ENCODE measurements around the gene TBCD.

TBCD gene

DNA sequence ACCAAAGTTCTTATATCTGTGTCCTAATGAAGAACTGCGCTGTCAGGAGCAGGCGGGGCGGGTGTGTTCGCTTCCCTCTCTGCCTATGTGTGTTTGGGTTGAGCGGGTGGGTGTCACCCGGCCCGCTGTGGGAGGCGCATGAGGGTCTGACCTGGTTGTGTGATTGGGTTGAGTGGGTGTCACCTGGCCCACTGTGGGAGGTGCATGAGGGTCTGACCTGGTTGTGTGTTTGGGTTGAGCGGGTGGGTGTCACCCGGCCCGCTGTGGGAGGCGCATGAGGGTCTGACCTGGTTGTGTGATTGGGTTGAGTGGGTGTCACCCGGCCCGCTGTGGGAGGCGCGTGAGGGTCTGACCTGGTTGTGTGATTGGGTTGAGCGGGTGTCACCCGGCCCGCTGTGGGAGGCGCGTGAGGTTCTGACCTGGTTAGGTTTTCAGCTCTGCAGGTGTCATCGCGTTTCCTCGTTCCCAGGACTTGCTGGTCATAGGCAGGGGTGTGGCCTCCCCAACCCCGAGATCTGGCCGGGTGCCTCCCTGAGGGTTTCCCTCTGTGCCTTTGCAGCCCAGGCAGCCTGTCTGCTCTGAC is 157.5 kb downstream of the TBCD start:
- DNase-seq = peak in 1 of 2 experiments; percentile 14

DNA sequence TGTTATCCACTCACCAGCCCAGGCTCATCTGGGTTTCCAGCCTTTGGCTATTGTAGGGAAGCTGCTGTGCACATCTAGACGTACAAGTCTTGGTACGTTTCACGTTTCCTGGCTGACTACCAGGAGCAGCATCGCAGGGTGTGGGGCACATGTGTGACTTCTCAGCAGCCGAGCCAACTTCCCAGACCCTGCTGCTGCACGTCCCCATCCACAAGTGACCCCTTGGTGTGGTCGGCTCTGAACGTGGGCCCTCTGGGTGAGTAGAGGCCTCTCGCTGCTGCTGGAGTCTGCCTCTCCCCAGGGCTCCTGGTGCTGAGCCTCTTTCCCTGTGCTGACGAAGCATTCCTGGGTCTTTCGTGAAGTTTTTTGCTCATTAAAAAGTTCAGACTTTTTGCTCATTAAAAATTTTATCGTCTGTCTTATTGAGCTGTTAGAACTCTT is 158.2 kb downstream of the TBCD start:
- DNase-seq = no peak

DNA sequence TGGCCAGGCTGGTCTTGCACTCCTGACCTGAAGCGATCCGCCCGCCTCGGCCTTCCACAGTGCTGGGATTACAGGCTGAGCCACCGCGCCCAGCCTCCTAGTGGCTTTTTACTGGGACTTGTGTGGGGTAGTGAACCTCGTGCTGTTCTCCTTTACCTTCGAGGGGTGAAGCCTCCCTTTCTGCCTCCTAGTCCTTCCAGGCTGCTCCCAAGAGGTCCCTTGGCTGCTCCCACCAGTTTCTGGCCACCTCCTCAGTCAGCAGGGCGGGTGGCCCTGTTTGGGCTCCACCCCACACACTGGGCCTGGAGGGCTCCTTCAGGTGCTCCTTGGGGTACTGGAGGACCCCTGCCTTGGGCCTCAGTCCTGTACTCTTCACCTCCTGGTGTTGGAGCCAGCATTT is 158.9 kb downstream of the TBCD start:
- DNase-seq = no peak

DNA sequence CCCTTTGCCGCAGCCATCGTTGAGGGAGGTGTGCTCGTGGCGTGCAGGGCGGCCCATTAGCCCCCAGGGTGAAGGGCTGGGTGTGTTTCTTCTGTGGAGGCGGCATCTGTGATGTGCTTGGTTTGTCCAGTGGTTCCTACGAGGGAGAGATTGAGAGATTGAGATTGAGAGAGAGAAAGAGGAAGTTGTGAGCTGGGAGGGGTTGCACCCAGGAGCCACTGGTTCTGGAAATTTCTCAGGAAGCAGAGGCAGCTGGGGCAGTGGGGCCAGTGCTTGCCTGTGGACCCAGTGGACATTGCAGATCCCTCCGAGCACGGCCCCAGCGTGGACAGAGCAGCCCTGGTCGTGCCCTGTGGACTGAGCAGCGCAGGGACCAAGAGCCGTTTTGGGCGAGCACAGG is 160.0 kb downstream of the TBCD start:
- no peak for DNase-seq

DNA sequence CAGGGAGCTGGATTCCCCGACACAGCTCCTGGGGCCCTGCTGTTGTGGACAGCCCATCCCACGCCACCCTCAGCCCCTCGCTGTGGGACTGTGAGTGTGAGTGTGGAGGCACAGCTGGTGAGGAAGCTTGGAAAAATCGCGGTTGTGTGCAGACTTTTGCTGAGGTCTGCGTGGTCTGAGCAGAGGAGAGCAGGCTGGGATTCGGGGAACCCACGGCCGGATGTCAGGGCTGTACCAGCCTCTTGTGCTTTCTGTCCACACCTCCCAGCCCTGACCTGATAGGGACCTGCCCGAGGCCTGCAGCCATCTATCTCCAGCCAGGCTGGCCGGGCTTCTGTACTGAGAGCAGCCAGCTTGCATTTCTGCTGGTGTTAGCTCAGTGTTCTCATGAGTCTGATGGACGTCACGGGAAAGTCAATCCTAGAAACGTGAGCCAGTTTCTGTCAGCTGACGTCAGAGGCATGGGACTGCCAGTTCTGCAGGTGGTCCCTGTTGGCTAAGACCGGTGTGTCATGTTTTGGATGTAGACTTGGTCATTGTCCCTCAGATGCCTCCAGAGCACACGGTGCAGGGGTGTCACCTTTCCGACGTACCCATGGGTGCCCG is 160.7 kb downstream of the TBCD start:
- no peak for DNase-seq

DNA sequence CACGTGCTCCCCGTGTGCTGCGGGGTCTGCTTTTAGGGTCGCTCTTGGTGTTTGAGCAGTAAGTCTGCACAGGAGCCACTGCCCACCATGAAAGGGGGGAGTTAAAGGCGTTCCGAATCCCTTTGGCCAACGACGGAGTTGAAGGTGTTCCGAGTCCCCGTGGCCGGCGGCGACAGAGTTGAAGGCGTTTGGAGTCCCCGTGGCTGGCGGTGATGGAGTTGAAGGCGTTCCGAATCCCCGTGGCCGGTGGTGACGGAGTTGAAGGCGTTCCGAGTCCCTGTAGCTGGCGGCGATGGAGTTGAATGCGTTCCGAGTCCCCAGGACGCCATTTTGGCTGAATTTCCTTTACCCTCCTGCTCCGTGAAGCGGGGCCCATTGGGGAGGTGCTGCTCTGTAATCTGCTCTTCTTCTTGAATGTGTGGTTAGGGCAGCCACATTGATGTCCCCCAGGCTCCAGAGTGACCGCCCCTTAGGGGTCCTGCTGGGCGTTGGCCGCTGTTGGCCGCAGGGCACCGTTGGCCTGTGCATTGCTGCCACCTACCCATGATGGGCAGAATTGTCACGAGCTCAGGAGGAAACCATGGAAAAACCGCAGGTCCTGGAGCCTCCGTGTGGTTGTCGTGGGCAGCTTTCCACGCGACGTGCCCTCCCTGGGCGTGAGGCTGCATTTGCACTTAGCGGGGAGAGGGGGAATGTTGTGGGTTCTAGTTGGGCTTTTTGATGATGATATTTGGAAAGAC is 161.6 kb downstream of the TBCD start:
- no peak for DNase-seq

GRCh38 chr17:82914375-82914774 is 162.5 kb downstream of the TBCD start:
- DNase-seq = no peak

GRCh38 chr17:82915010-82915756 is 163.3 kb downstream of the TBCD start:
- no peak for DNase-seq

- no peak for DNase-seq
These were observed 163.8 kb downstream of the TBCD start for GRCh38 chr17:82915757-82916027.

GRCh38 chr17:82917699-82918345 is 166.0 kb downstream of the TBCD start:
- DNase-seq = peak in 1 of 2 experiments; percentile 26

- DNase-seq = no peak
These were observed 166.6 kb downstream of the TBCD start for GRCh38 chr17:82918508-82918907.

DNA sequence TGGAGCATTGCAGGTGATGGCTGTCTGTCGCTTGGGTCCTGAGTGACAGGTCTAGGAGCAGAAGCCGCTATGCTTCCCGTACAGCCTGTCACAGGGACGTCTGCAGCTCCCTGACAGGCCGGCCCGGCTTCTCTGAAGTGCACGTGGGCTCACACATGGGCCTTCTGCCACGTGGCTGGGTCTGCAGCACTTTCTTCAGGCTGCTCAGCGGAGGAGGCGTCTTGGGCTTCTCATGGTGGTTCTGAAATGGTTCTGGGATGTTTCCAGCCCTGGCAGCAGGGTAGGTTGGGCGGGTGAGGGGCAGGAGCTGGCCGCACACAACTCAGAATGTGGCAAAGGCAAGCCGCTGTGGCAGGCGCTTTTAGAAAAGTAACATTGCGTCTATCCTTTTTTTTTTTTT is 168.3 kb downstream of the TBCD start:
- no peak for DNase-seq

DNA sequence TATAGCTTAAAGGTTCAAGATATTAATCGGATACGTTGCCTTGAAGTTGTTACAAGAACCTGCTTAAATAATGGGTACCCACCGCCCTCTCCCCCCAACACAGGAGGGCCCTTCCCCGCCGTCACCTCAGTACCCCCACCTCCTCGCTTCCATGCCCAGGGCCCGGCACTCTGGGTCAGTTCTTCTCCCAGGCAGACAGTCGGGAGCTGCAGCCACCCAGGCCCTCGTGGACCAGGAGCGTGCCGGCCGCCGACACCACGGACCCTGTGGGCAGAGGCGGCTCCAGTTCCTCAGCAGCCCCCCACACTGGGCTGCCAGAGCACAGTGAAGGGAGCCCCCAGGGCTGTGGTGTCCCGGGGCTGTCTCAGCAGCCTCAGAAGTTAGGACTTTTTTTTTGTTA is 168.8 kb downstream of the TBCD start:
- DNase-seq = no peak

DNA sequence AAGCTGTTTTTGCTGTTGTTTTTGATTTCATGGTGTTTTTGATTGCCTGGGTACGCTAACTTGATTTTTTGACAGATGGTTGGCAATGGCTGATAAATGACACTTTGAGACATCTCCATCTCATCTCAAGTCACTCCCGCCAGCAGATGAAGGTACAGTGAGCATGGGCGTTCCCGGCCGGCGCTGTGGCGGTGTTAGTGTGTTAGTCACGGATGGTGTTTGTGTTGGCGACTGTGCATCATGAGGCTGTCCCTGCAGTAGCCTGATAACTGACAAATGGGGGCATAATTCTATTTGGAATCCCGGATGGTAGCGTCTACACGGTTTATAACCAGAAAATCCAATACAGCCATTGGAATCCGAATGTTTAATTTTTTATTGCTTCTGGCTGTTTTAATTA is 169.6 kb downstream of the TBCD start:
- DNase-seq = no peak

GRCh38 chr17:82922646-82923045 is 170.8 kb downstream of the TBCD start:
- DNase-seq = no peak

GRCh38 chr17:82923366-82924113 is 171.7 kb downstream of the TBCD start:
- DNase-seq = no peak

DNA sequence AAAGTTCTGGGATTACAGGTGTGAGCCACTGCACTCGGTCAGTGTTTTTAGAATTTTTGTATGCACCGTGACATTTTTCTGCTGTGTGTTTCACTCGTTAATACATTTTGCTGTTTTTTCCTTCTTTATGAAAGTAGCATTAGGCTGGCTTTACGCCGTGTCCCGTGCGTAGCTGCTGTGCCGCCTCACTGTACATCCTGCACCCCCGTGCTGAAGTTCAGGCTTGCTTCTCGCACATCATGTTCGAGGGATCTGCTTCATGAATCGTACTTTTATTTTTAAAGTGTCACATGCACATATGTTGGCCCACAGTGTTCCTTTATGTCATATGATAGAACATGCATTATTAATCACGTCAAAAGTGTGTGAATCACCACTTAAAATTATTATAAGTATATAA is 172.3 kb downstream of the TBCD start:
- no peak for DNase-seq

- no peak for DNase-seq
These were observed 172.9 kb downstream of the TBCD start for GRCh38 chr17:82924812-82925211.

DNA sequence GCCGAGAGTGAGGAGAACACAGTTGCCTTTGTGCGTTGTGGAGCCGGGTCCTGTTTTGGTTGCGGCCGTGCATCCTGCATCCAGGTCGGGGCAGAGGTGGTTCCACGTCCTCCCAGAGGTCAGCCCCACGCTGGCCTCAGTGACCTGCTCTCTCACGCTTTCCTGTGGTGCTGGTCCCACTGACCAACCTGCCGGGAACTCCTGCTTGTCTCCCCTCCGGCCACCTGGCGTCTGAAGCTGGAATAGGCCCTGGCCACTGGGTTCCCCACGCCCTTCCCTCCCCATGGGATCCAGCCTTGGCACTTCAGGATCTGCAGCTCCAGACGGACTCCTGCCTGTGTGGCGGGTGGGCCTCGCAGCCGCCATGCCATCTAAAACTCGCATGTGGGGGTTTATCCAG is 173.5 kb downstream of the TBCD start:
- DNase-seq = no peak

DNA sequence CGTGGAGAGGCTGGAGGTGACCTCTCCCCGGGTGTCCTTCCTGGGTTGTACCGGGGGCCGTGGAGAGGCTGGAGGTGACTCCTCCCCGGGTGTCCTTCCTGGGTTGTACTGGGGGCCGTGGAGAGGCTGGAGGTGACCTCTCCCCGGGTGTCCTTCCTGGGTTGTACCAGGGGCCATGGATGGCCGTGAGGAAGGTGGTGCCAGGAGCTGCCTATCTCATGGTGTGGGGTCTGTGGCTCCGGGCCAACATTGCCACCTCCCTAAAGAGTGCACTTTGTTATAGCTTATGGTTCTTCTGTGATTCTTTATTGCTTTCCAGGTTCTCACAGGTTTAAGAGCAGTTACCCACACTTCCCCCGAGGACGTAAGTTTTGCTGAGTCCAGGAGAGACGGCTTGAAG is 174.2 kb downstream of the TBCD start:
- no peak for DNase-seq

DNA sequence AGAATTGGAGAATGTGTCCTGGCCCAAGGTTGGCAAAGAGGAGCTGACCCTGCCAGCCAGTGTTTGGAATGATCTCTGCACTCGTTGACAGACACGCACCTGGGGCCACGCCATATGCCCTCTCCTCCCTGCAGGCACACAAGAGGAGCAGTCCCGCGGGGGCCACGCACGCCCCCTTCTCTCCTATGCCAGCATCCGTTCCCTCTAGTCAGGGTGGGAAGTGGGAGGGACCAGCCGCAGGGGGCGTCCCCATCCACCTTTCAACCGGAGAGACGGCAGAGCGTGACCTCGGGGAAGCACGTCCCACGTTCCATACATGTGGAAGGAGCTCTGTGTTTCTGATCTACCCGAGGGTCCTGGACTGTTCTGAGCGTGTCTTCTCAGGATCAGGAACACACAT is 174.9 kb downstream of the TBCD start:
- no peak for DNase-seq

DNA sequence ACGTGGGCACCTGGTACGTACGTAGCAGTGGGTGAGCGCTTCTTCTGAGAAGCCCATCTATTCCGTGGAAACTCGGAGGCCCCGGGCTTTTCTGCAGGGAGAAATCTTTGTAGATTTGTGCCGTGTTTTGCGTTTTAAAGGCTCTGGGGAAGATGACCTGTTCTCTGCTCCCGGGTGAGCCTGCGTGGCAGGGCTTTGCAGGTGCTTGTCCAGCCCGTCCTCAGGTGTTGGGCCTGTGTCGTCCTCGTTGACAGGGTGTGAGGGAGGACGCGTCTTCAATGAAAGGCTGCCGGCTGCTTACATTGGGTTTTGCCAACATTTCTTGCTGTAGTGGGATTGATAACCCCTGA is 175.4 kb downstream of the TBCD start:
- DNase-seq = no peak

Data from stimulated activated CD4-positive, alpha-beta T cell treated with anti-CD3 and anti-CD28 coated beads, Interleukin-4, amount 100 ng/mL, for 4 hours (primary cell).